Endometrium (tissue), 2 donors: ENCODE data around the gene B3GNT7.
"Not testable (repeated sequence)": the region's sequence is repeated elsewhere in the genome, so short reads cannot be mapped to it uniquely, and the experiment has no call there.

Experiments
- FAIRE-seq: peaks from 2 replicates; lab custom pipeline; 2012; peaks lifted over from hg19 to GRCh38; lab: Jason Lieb, UNC
- donor health status: control.
- donor health status: control.

The B3GNT7 gene

DNA sequence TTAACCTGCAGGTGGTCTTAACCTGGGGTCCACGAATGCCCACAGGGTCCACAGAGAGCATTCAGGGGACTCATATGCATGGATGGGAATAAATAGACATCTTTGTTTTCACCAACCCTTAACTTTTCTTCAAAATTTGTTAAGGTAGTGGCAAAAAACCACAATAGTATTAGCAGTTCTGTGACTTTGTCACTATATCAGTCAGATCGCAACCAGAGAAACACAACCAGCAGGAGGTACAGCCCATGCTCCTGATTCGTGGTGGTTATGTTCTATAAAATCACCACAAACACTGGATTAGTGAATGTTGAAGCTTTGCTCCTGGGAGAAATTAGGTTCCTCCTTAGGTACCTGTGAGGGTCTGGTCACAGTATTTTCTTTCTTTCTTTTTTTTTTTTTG, 31.6 kb downstream of the B3GNT7 start:
- no peak for FAIRE-seq

DNA sequence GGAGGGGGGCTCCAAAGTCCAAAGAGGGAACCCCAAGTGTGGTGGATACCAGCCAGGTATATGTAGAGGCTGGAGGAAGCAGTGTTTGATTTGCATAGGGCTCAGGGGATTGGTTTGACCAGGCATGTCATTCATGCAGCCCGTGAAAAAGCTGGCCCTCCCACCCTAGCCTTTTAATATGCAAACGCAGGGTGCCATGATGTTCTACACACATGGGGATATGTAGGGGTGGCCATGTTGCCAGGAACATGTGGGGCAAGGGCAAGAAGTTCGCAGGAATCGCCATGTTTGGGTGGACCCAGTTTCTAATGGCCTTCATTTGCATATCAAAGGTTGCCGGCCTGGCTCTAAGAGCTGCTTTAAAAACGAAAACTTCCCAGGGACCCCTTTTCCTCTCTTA, 33.6 kb downstream of the B3GNT7 start:
- no peak for FAIRE-seq

DNA sequence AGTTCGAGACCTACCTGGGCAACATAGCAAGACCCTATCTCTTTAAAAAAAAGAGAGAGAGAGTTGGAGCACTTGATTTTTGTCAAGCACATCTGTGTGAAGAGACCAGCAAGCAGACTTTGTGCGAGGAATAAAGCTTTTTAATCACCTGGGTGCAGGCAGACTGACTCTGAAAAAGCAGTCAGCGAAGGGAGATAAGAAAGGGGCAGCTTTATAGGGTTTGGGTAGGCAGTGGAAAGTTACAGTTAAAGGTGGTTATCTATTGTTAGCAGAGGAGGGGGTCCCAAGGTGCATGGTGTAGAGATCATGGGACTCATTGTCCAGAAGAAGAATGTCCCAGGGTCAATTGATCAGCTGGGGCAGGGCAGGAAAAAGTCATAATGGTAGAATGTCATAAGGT, 34.4 kb downstream of the B3GNT7 start:
- FAIRE-seq = no peak

DNA sequence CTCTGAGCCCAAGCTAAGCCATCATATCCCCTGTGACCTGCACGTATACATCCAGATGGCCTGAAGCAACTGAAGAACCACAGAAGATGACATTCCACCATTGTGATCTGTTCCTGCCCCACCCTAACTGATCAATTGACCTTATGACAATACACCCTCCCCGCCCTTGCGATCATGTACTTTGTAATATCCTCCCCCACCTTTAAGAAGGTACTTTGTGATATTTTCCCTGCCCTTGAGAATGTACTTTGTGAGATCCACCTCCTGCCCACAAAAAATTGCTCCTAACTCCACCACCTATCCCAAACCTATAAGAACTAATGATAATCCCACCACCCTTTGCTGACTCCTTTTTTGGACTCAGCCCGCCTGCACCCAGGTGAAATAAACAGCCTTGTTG, 34.9 kb downstream of the B3GNT7 start:
- FAIRE-seq = not testable (repeated sequence)

DNA sequence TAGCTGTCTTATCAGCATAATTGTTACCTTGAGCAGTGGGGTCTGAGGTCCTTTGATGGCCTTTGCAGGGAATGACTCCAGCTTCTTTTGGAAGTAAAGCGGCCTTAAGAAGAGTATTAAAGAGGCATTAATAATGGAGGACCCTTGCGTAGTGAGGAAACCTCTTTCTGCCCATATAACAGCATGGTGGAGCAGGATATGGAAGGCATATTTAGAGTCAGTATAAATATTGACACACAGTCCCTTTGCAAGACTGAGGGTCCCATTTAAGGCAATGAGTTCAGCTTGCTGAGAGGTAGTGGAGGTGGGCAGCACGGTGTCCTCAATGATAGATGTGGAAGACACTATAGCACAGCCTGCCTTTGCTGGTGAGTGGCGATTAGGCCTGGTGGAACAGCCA, 36.1 kb downstream of the B3GNT7 start:
- FAIRE-seq = no peak

DNA sequence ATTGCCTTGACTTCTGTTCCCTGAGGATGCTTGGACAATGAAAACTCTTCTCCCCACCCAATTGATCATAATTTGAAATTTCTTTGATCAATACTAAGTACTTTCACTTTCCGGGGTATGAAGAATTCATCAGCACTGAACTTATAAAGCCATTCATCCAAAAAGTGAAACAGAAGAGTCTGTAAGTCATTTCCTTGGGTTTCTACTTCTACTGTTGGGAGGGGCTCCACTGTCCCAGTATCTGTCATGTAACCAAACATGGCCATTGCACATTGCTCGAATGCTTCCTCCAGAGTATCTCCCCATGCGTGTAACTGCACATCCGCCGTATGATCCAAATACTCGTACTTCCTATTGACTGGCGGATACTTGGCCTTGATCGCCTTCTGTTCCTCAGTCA, 38.5 kb downstream of the B3GNT7 start:
- no peak for FAIRE-seq

DNA sequence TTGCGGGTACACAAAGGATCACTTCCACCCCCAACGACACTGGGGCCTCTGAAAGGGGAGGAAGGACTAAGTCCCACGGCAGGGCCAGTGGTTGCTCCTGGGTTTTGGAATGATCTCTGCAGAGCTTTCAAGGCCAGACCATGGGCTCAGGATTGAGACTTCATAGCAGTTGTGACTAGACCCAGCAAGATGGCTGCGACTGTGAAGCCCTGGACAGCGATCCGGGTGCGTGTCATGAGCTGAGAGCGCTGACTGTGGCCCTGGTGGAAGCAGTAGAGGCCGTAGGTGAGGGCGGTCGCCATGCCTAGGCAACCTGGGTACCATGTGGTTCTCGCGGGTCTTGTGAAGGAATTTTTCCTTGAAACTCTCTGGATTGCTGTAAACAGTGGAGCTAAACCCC, 41.4 kb downstream of the B3GNT7 start:
- no peak for FAIRE-seq

DNA sequence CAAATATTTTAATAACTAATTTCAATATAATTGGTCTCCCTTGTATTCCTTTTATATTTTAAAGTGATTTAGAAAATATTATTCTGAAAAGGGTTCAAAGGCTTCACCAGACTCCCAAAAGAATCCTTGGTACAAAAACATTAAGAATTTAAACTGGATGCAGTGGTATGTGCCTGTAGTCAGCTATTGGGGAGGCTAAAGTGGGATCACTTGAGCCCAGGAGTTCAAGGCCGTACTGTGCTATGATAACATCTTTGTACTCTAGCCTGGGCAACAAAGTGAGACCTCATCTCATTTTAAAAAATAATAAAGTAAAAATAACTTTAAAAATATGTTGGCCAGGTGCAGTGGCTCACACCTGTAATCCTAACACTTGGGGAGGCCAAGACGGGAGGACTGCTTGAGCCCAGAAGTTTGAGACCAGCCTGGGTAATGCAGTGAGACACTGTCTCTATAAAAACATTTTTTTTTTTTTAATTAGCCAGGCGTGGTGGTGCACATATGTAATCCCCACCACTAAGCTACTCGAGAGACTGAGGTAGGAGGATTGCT, 54.1 kb downstream of the B3GNT7 start:
- no peak for FAIRE-seq

DNA sequence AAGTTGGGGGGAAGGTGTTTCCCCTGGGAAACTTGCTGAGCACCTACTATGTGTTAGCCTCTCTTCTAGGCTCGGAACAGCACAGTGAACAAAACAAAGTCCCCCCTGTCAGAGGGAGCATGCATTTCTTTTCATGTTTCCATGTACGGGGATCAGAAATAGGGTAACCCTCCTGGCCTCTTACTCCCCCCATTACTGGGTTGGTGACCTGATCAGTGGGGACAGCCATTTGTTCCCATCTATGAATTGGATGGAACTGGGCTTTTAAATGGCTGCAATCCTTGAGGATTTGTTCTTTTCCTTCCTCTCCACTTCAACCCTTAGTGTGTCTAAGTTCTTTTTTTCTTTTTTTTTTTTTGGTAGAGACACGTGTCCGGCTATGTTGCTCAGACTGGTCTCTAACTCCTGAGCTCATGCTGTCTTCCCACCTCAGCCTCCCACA, 55.1 kb downstream of the B3GNT7 start:
- no peak for FAIRE-seq
